Astrocyte of the hippocampus (primary cell): ENCODE measurements around the gene STAC.

Experiments used
- DNase-seq: peaks from one replicate; pipeline ENCODE4 v3.0.0; 2011; ENCODE audit warnings: low read depth, low spot score

Gene STAC

DNA sequence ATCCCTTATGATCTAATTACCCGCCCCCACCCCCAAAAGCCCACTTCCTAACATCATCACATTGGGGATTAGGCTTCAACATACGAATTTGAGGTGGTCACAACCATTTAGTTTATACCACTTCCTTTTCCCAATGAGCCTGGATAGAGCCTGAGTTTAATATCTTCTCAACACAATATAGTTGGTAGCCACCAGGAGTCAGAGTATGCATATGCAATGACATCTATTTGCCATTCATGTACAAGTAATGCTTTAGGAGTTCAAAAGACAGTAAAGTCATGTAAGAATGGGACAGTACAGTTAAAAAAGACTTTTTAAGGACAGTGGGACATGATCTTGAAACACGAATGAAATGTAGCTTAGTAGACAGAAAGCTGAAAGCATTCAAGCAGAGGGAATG, 211.7 kb downstream of the STAC start:
- DNase-seq: no peak

GRCh38 chr3:36595511-36595910, 215.2 kb downstream of the STAC start:
- DNase-seq: peak; percentile 8

DNA sequence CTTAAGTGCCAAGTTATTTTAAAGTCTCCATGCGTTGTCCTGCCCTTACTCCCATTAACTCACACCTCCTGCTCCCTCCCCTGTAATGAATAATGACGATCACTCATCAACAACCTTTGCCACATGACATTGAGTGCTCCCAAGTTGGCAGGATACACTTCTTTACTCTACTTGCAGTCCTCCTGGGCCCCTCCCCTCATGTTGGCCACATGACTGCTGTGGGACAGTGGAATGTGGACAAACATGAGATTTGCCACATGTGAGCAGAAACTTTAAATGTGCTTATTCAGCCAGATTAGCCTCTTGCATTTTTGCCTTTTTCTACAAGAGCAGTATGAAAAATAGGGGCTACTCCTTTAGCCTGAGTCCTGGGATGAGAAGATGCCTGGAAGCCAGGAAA, 216.1 kb downstream of the STAC start:
- peak; percentile 6 for DNase-seq

DNA sequence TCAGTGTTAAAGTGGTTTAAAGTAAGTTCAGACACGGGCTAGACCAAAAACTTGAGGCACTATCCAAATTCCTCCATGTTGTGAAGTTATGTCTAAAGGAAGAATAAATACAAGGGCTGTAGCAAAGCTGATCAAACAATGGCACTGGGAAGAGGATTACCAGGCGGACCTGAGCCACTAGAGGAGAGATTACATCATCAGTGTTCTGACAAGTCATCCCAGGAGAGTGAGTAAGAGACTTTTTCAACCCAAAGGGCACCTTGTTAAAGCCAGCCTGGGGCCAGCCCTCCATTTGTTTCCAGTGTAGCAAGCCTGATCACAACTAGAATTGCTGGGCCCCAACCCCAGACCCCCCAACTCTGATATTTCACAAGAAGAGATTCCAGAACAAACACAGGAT, 217.1 kb downstream of the STAC start:
- DNase-seq: peak; percentile 15
